Muscle layer of duodenum (tissue), 2 donors: ENCODE data around the gene TMOD2.
"Not testable (repeated sequence)": the region's sequence is repeated elsewhere in the genome, so short reads cannot be mapped to it uniquely, and the experiment has no call there.

ENCODE experiments used
- H3K27ac ChIP-seq: one replicate; pipeline ENCODE4 v1.7.0; 2013; ENCODE audit warnings: mild to moderate bottlenecking, low read length
- H3K27me3 ChIP-seq: one replicate; pipeline ENCODE4 v1.7.0; 2013; ENCODE audit warnings: low read depth, mild to moderate bottlenecking, control low read depth, low read length
- H3K36me3 ChIP-seq, 2 donors: one replicate each; pipeline ENCODE4 v1.7.0; 2013; ENCODE audit warnings: low read length in 2 of 2, control low read depth in 1 of 2, mild to moderate bottlenecking in 1 of 2; ENCODE audit not compliant: insufficient read depth in 2 of 2, control insufficient read depth in 1 of 2
- H3K4me1 ChIP-seq, 2 donors: one replicate each; pipeline ENCODE4 v1.7.0; 2013; ENCODE audit warnings: low read length in 2 of 2, mild to moderate bottlenecking in 2 of 2, control low read depth in 1 of 2, moderate library complexity in 1 of 2; ENCODE audit not compliant: insufficient read depth in 2 of 2, control insufficient read depth in 1 of 2
- H3K4me3 ChIP-seq, 2 donors: one replicate each; pipeline ENCODE4 v1.7.0; 2013; ENCODE audit warnings: low read length in 2 of 2, low read depth in 1 of 2, mild to moderate bottlenecking in 1 of 2
- H3K9me3 ChIP-seq, 2 donors: one replicate each; pipeline ENCODE4 v1.7.0; 2013; ENCODE audit warnings: low read length in 2 of 2, control low read depth in 1 of 2, mild to moderate bottlenecking in 1 of 2; ENCODE audit not compliant: control insufficient read depth in 1 of 2
- donor health status: healthy.

Gene TMOD2

GRCh38 chr15:51775967-51776816 is 24.8 kb downstream of the TMOD2 start:
- Histone ChIP-seq H3K36me3 (peaks cover 8 to 16% of the 10 kb centered on the region in 2 donors), H3K27ac (no peak overlapping the region), H3K9me3 (no peaks in the 10 kb centered on the region), H3K4me3 (no peak overlapping the region), H3K27me3 (no peaks in the 10 kb centered on the region), H3K4me1 (peaks cover 0 to 11% of the 10 kb centered on the region in 2 donors)

- H3K27me3 ChIP-seq: no peaks in the 10 kb centered on the region
- H3K4me1 ChIP-seq: peaks cover 0 to 11% of the 10 kb centered on the region in 2 donors
- no peaks in the 10 kb centered on the region for H3K9me3 ChIP-seq
- peaks cover 16 to 24% of the 10 kb centered on the region in 2 donors for H3K36me3 ChIP-seq
- H3K27ac ChIP-seq: no peak overlapping the region
- H3K4me3 ChIP-seq: no peak overlapping the region
Observed at GRCh38 chr15:51776952-51777569, 25.7 kb downstream of the TMOD2 start.

- Histone ChIP-seq H3K4me3 (no peak overlapping the region), H3K9me3 (no peaks in the 10 kb centered on the region), H3K36me3 (peaks cover 19 to 25% of the 10 kb centered on the region in 2 donors), H3K4me1 (peaks cover 0 to 11% of the 10 kb centered on the region in 2 donors), H3K27me3 (no peaks in the 10 kb centered on the region), H3K27ac (no peak overlapping the region)
Observed at GRCh38 chr15:51780636-51781035, 29.2 kb downstream of the TMOD2 start.

- Histone ChIP-seq H3K27ac (no peak overlapping the region), H3K9me3 (no peaks in the 10 kb centered on the region), H3K36me3 (peaks cover 21 to 30% of the 10 kb centered on the region in 2 donors), H3K27me3 (no peaks in the 10 kb centered on the region), H3K4me1 (peaks cover 0 to 4% of the 10 kb centered on the region in 2 donors), H3K4me3 (no peak overlapping the region)
Observed at GRCh38 chr15:51781506-51781905, 30.1 kb downstream of the TMOD2 start.

GRCh38 chr15:51782357-51782896 is 31.0 kb downstream of the TMOD2 start:
- Histone ChIP-seq H3K4me3 (no peak overlapping the region), H3K4me1 (no peaks in the 10 kb centered on the region), H3K36me3 (peaks cover 24 to 39% of the 10 kb centered on the region in 2 donors), H3K9me3 (no peaks in the 10 kb centered on the region), H3K27ac (no peak overlapping the region), H3K27me3 (no peaks in the 10 kb centered on the region)

- Histone ChIP-seq H3K27ac (no peak overlapping the region), H3K36me3 (peaks cover 24 to 42% of the 10 kb centered on the region in 2 donors), H3K9me3 (no peaks in the 10 kb centered on the region), H3K27me3 (no peaks in the 10 kb centered on the region), H3K4me3 (no peak overlapping the region), H3K4me1 (no peaks in the 10 kb centered on the region)
Observed at GRCh38 chr15:51783967-51784366, 32.6 kb downstream of the TMOD2 start.

GRCh38 chr15:51787130-51787529 is 35.7 kb downstream of the TMOD2 start:
- not testable (repeated sequence) for H3K27me3 ChIP-seq, H3K27ac ChIP-seq, H3K4me1 ChIP-seq, H3K4me3 ChIP-seq, H3K9me3 ChIP-seq
- peaks cover 14 to 33% of the 10 kb centered on the region in 2 donors for H3K36me3 ChIP-seq

- not testable (repeated sequence) for H3K4me1 ChIP-seq, H3K4me3 ChIP-seq, H3K27me3 ChIP-seq, H3K36me3 ChIP-seq, H3K27ac ChIP-seq, H3K9me3 ChIP-seq
Observed at GRCh38 chr15:51792474-51792873, 41.1 kb downstream of the TMOD2 start.

GRCh38 chr15:51793521-51794305 is 42.3 kb downstream of the TMOD2 start:
- Histone ChIP-seq H3K4me1 (no peaks in the 10 kb centered on the region), H3K4me3 (no peak overlapping the region), H3K27me3 (no peaks in the 10 kb centered on the region), H3K9me3 (no peaks in the 10 kb centered on the region), H3K36me3 (peaks cover 3 to 7% of the 10 kb centered on the region in 2 donors), H3K27ac (no peak overlapping the region)

GRCh38 chr15:51796847-51797401 is 45.5 kb downstream of the TMOD2 start:
- Histone ChIP-seq H3K4me3 (no peak overlapping the region), H3K36me3 (peaks cover 10 to 13% of the 10 kb centered on the region in 2 donors), H3K9me3 (no peaks in the 10 kb centered on the region)

GRCh38 chr15:51798281-51798680 is 46.9 kb downstream of the TMOD2 start:
- Histone ChIP-seq H3K9me3 (no peaks in the 10 kb centered on the region), H3K27ac (no peak overlapping the region), H3K27me3 (no peaks in the 10 kb centered on the region), H3K4me1 (no peaks in the 10 kb centered on the region), H3K4me3 (no peak overlapping the region), H3K36me3 (peaks cover 10 to 13% of the 10 kb centered on the region in 2 donors)

More at GRCh38 chr15:51796847-51797401, 45.5 kb downstream of the TMOD2 start:
- Histone ChIP-seq H3K27me3 (no peaks in the 10 kb centered on the region), H3K27ac (no peak overlapping the region), H3K4me1 (no peaks in the 10 kb centered on the region)
